GM18511 (cell line): ENCODE measurements around the gene MEG3.

Experiments
- ATAC-seq: cut with Tn5 transposase; IDR thresholded peaks from one replicate; pipeline ENCODE4 v1.9.1; 2021; ENCODE audit warnings: mild to moderate bottlenecking, moderate library complexity; ENCODE audit not compliant: unreplicated experiment

MEG3 gene

DNA sequence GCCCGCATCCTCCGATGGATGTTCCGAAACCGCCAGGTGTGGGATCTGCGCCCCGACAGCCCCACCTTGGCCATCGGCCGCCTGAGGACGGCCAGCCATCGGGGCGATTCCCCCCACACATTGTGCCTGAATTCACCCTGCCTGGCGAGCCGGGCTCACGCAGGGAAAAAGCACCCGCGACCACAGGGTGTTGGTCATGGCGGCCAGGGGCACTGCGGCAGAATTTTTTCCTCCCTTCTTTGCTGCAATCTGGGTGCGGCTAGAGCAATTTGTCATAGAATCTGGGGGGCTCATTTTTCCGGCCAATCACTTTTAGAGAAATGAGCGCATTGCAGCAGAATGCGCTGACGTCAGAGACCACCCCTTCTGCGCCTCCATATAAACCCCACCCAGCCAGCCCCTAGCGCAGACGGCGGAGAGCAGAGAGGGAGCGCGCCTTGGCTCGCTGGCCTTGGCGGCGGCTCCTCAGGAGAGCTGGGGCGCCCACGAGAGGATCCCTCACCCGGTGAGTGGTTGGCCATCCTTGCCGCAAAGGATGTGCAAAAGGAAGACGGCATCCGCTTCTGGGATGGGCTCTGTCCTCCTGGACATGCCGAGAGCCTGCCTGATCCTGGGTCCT is at the start of gene MEG3:
Gene MEG3, plus strand, starts transcription at position 406 of the 619 bp plus-strand sequence.
- no peak for ATAC-seq

DNA sequence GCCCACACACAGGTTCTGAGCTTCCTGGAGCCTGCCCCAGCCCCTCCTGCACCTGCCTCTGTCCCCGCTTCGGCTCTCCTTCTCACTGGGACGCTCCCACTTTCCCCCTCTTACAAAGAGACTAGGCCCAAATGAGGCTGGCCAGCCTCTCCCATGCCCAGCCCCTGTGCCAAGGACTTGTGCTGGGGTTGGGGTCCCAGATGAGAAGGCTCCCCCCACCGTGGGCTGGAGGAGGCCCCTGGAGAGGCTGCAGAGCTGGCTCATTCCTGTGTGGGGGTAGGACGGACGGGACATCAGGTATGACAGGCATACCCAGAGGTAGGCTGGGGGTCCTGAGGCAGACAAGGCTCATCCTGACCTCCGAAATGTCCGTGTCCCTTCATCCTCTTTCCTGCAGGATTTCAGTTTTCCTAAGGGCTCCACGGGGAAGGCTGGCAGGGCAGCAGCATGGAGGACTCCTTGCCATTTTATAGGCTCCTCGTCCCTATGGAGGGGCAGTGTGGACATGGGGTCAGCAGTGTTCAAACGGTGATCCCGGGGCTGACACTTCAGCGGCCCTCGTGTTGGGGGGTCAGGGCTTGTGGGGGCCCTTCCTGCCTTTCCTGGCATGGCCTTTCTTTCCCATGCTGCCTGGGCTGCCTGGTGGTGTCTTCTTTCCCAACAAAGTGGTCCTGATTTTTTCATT is 49.1 kb upstream of the MEG3 start:
- no peak for ATAC-seq

DNA sequence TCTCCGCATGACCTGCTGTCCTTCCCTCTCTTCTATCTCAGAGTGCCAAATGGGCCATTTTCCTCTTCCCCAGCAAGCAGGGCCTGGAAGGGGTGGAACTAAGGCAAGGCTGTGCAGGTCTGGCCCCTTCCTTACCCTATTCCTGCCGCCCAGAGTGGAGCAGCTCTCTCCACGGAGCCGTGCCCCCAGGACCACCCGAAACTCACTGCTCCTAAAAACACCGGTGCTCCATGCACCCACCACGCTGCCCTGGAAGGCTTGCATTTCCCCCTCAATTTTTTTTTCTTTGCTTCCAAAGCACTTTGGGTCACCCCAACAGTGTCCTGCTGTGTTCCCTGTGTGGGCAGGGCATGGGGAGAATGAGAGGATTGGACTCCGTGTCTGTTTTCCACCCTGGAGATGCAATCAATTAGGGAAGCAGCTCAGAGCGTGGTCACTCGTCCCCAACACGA is 48.5 kb upstream of the MEG3 start:
- ATAC-seq = no peak

DNA sequence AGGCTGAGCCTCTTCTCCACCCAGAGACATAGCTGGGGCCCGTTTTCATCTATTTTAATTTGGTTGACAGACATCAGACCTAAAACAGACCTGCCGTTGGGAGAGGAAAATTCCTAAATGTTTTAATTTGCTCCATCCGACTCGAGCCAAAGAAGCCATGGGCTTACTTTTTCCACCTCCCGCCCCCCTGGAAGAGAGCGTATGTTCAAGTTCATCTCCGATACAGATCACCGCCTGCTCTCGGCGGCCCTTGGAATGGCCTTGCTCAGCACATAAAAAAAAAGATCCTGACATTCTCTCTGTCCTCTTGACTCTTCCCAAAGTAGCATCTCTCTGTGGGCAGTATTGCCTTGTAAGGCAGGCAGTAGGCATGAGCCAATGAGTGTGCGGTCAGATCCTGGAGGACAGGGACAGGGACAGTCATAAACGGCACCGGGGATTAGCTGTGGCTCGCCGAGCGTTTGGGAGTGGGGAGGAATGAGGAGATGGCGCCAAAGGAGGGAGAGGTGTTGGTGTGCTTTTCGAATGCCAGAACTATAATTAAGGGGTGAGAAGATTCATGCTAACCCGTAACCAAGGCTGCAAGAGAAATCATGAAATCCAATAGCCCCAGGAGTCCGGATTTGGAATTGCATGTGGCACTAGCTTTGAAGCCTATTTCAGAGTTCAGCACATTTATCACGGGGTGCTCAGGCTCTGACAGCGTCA is 47.9 kb upstream of the MEG3 start:
- no peak for ATAC-seq

DNA sequence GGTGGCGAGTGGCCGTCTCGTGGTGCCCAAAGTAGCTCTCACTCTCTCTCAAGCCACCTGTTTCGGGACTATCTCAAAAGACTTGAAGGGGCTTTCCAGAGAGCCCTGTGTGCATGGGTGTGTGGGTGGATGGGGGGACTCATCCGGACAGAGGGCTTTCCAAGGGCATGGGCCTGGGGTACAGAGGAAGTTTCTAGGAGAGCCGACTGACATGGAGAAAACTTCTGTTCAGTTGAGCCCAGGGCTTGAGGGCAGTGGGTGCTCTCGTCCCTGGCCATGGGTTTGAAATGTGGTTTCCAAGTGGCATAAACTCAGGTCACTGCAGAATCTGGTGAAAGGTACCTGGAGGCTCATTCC is 47.4 kb upstream of the MEG3 start:
- ATAC-seq = no peak

DNA sequence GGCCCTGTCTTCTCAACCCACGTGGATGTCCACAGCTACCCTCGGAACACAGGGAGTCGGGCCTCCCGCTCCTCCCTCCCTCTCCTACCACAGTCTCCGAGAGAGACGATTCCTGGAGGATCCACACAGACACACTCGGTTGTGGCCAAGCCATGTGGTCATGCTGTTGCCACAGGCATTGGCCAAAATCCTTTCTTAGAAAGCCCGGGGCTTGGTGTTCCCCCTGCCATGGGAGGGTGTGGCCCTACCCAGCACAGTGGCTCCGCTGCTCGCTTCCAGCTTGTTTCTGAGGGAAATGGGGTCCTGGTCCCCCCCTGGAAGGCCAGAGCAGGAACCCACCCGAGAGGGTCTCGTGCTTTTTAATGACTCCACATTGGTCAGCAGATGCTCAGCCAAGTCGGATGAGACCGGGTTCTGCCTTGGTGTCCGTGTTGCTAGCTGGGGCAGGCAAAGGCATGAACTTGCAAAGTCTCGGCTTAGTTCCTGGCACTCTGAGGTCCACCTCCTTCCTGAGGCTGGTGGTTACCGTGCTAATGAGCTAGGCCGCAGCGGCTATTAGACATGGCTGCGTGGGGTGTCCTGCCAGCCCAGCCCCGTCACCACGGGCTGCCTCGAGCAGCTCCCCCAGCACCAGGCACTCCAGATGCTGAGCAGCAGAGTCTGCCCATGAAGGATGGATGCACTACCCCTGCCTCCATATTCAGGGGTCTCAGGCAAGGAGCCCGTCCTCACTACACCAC is 46.8 kb upstream of the MEG3 start:
- no peak for ATAC-seq

DNA sequence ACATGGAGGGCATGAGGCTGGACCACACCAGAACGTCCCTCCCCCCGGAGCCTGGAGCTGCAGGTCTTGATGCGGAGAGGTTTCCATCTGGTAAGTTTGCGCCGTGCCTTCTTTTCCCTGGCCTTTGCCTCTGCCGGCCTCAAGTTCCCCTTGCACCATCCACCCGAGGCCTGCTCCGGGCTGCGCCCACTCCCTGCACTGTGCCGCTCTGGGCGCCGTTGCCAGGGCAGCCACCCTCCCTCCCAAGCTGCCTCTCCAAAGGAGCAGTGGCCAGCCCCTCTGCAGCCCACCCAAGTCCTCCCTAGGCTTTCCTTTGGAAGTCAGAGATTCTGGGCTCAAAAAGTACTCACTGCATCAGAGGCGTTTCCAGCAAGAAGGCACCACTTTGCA is 46.2 kb upstream of the MEG3 start:
- no peak for ATAC-seq

DNA sequence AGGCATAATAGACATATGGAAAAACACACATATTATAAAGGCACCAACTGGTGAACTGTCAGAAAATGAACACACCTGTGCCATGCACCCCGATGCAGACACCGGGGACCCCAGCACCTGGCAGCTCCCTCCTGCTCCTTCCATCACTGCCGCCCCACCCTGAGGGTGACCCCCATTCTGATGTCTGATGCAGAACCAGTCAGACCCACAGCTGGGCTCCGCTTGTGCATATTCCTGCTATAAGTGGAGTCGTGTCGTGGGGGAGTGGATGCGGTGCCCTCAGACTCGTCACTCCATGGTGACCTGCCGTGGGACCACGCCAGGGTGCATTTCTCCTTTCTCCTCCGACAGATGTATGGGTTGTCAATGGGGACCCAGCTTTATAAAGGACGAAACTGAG is 45.7 kb upstream of the MEG3 start:
- no peak for ATAC-seq

DNA sequence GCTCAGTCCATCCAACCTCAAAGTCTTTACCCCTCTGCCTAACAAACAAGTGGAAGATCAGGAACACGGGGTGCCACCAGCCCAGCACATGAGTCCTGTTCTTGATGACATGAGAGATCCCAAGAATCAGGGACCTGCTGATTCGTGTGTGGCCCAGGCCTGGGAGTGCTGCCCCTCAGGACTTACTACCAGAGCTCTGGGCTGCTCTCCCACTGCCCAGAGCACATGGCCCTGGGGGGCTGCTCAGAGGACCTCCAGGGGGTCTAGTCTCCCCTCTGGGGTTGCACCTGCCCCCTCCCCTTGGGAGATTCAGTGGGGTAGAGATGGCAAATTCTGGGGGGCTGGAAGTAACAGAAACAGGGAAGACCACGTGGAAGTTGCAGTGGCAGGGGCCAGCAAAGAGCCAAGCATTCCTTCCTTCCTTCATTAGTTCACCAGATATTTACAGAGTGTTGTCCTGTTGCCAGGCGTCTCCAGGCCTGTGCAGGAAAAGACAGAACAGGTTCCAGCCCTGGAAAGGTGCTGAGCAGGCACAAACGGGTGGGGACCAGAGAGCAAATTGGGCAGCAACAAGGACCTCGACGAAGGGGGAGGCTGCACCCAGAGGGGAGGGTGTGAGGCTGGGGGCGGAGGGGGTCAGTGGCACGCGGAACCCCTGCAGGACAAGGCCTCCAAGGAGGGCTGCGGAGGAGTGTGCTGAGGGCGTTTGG is 45.1 kb upstream of the MEG3 start:
- no peak for ATAC-seq

DNA sequence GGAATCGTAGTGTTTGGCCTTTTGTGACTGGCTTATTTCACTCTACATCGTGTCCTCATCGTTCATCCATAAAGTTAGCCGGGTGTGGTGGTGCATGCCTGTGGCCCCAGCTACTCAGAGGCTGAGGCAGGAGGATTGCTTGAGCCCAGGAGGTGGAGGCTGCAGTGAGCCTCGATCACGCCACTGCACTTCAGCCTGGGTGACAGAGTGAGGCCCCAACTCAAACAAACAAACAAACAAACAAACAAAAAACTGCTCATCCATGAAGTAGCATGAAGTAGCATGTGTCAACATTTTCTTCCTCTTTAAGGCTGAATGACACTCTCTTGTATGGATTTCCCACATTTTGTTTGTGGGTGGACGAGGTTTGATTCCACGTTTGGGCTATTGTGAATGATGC is 44.0 kb upstream of the MEG3 start:
- no peak for ATAC-seq

DNA sequence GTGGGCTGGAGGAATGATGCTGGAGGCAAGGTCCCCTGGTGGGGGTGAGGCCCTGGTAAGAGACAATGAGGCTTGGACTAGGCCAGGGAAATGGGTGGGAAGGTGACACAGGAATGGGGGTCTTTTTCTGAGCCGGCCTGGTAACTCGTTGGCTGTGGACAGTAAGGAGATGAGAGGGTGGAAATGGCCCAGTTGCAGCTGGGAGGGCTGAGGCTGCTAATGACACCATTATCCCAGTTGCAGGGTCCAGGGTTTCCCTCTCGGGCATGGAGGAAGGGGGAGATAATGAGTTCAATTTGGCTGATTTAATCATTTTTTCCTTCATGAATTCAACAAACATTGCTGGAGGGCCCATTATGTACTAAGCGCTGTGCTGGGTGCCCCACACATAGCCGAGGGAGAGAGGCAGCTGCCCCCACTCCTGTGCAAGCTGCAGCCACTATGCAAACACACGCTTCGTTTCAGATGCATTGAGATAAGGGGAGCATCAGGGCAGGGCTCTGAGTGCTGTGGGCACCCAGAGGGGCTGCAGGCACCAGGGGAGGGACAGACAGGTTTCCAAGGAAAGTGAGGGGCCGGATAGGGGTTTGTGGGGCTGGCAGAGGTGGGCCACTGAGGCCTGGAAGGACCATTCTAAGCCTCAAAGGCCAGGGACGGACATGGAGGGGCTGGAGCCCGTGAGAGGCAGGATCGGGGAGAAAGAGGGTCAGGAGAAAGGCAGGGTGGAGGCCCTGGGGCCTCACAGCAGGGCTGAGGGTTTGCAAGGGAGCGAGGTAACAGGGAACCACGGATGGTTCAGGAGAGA is 43.2 kb upstream of the MEG3 start:
- no peak for ATAC-seq

DNA sequence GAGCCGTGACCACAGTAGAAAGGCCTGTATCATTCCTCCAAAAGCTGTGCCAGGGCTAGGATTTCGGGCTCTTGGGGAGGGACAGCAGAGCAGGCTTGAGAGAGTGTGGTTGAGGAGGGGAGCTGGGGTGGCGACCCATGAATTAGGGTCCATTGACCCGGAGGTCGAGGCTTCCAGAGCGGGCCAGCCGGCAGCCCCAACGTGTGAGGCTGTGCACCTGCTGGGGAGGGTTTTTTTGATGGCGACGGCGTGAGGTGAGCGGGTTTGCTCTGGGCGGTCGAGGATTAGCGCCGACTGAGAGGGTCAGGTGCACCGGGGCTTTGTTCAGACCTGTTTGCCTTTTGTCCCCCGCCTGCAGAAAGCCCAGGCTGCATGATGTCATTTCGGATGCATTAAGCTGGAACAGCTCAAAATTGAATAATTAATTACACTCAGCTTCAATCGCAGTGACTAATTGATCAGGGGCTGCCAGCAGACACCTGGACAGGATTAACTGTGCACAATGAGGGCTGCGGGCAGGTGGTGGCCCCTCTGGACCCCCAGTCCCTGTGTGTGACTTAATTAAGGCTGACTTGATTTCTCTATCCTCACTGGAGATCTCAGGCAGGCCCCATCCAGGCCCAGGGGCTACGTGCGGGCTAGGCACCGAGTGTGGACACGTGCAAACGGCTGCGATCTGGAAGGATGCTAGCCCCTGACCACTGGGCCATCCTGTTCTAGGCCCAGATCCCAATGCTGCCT is 42.1 kb upstream of the MEG3 start:
- ATAC-seq = no peak

DNA sequence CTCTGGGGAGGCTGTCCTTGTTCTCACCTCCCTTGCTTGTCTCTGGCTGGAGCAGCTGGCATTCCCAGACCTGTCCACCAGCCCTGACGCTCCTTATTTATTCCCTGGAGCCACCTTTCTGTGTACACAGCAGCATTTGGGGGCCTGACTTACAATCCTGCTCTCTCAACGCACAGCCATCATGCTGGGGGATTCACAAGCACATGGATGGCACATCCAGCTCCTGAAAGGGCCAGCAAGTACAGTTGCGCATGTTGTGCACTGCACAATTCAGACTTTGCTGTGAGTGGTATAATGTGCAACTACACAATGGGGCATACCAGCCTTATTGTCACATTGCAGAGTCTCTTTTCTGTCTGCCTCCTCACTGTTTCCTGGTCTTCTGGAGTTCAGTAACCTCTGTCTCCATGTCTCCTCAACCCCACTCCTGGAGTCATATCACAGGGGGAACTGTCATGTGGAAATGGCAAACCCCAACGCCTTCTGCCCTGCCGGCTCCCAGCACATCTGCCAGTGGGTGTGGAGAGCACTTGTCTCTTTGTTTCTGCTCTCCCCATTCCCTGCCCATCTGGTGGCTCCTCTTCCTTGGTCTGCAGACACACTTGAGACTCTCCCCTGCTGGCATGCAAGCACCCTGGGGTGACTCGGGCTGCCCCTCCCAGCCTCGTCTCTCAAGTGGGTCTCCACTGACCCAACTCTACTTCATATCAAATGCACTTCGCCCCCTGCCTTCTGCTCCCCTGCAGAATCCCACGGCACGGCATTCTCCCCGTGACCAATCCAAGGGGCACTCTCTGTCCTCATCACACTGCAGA is 41.2 kb upstream of the MEG3 start:
- no peak for ATAC-seq

DNA sequence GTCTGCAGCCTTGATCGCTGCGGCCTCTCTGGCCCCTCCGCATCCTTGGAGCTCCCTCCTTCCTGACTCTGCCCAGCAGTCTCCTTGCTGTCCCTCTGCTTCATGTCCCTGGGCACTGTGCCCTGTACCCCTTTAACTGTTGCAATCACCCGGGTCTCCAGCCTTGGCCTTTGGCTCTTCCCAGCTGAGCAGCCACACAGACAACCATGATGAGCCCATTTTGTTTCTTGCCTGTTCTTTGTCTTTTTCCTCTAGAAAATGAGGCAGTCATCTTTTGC is 40.6 kb upstream of the MEG3 start:
- no peak for ATAC-seq

DNA sequence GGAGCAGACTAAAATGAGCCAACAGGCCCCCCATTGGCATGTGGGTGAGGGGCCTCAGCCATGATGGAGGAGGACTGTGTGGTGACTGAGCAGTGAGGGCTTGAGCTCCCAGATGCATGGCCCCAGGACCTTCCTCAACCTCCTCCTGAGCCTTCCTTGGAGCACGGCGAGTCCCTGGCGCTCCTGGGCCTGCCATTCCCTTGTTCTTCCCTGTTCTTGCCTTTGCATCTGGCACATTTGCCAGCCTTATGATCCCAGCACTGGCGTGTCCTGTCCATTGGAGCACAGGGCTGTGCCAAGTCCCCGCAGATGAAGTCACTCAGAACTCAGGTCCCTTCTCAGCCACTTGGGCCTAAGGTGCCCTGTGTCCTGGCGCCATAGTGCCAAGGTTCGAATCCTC is 40.3 kb upstream of the MEG3 start:
- ATAC-seq = no peak

DNA sequence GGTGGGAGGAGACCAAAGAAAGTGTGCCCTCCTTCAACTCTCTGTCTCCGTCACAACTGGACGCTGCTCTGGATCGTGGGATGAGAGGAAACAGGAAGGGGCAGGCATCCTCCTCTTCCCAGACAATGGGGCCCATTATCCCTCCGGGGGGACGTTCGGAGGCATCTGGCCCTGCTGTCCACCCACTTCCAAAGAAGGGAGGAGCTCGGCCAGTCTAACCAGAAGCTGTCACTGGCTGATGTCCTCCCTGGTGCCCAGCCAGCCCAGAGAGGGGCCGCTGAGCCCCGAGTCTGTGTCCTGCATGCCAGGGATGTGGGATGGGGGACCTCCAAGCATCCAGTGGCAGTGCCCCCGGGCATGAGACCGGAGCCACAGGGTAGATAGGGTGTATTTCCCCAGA is 39.8 kb upstream of the MEG3 start:
- ATAC-seq = no peak

DNA sequence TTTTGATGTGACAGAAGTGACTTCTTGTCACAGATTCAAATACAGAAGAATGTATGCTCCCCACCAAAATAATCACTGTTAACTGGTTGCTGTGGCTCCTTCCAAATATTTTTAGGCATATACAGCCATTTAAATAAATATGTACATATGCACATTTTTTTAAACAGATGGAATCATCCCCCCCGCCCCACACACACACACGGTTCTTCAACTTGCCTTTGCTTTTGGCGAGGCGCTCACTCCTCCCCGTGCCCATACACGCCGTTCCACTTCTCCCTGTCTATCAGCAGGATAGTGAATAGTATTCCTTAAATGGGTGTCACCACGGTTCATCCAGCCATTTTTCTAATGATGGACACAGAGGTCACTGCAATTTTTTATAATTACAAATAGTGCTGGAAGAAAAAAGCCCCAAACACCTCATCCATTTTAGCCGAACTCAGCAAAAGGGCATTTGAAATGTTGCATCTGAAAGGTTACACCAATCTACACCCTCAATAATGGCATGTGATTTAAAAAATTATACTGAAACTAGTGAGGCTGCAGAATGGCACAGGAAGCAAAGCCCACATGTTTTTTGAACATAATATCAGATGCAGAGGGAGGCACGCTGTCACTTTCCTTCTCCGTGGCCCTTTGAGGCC is 39.2 kb upstream of the MEG3 start:
- no peak for ATAC-seq

DNA sequence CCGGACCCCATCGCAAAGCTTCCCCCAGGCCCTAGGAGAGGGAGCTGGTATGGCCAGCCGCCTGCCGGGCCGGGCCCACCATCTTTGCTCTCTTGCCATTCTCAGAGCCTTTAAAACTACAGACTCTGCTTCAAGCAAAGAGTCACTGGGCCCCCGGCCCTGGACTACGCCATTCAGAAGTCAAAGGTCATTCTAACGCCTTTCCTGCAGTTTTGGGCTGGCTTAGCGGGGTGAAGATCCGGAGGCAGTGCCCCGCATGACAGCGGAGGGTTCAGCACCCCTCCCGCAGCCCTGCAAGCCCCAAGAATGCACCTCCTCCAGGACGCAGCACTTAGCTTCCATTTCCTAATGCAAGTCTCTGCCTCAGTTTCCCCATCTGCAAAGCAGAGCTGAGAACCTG is 38.3 kb upstream of the MEG3 start:
- ATAC-seq = no peak
